HG03565 (cell line): ENCODE measurements around the gene ZFPM1.

Experiments used
- ATAC-seq: cut with Tn5 transposase; IDR thresholded peaks from one replicate; pipeline ENCODE4 v1.9.1; 2021; ENCODE audit warnings: mild to moderate bottlenecking, moderate library complexity; ENCODE audit not compliant: unreplicated experiment

Gene ZFPM1

GRCh38 chr16:88536510-88536909, 83.4 kb downstream of the ZFPM1 start:
- ATAC-seq: no peak

GRCh38 chr16:88536971-88537751, 84.1 kb downstream of the ZFPM1 start:
- no peak for ATAC-seq

GRCh38 chr16:88537859-88538258, 84.8 kb downstream of the ZFPM1 start:
- ATAC-seq: no peak

DNA sequence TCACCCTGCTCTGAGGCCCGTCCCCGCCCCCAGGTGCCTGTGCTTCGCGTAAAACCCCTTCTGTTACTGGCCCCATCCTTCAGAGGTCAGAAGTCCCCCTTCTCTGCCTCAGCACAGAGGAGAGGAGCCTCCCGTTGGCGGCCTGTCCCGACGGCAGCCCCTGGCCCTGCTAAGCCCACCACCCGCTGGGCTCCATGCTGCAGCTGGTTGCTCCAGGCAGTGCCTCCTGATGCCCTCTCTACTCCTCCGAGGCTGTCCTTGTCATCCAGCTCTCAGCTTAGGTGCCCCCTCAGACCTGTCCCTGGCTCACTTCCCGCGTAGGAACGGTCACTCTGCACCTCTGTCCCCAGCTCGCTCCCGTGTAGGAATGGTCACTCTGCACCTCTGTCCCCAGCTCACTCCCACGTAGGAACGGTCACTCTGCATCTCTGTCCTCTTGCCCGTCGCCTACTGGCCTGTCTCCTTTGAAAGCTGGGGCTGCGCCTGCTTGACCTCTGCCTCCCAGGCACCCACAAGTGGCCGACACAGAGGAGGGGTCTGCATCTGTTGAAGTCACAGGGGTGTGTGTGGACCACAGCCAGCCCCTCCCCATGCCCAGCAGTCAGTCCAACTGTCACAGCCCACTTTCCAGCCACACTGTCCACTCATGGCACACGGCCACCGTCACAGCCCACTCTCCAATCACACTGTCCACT, 85.4 kb downstream of the ZFPM1 start:
- no peak for ATAC-seq

DNA sequence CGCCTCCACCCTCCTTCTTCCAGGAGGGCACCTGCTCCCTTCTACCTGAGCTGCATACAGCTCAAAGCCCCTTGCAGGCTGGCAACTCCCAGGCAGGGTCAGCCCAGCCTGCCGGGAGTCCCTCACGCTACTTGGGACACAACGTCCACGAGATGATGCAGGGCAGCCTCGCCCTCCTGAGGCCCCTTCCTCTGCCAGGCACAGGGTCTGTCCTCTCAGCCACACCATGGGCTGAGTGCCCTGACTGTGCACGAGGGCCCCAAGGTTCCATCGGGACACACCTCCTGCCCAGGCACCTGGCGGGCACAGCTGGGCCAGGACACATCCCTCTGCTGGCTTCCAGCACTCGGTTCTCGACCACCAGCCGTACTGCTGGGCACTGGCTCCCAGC, 86.2 kb downstream of the ZFPM1 start:
- ATAC-seq: no peak

DNA sequence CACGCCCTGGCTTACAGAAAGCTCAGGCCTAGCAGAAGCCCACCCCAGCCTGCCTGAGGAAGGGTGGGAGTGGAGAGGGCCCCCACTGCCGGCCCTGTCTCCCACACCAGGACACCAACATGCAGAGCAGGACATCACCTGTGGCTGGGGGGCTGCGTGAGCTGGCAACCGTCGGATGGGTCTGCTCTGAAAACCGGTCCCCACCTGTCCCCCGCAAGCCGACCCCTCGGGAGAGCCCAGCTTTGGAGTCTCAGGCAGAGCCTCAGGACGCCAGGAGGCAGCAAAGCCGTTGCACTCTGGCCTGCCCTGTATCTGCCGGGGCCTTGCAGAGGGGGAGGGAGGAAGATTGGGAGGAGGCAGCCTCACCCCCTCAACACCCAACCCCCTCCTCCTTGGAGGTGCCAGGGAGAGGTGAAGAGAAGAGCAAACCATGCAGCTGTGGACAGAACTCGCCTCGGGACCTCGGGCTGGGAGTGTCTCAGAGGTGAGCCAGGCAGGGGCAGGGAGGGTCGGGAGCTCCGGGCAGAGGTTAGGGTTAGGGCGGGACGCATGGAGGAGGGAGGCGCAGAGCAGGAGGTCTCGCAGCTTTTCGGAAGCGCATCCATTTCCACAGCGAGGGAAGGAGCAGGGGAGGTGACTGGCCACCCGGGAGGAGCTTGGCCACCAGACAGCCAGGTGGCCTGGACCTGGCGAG, 86.7 kb downstream of the ZFPM1 start:
- no peak for ATAC-seq

DNA sequence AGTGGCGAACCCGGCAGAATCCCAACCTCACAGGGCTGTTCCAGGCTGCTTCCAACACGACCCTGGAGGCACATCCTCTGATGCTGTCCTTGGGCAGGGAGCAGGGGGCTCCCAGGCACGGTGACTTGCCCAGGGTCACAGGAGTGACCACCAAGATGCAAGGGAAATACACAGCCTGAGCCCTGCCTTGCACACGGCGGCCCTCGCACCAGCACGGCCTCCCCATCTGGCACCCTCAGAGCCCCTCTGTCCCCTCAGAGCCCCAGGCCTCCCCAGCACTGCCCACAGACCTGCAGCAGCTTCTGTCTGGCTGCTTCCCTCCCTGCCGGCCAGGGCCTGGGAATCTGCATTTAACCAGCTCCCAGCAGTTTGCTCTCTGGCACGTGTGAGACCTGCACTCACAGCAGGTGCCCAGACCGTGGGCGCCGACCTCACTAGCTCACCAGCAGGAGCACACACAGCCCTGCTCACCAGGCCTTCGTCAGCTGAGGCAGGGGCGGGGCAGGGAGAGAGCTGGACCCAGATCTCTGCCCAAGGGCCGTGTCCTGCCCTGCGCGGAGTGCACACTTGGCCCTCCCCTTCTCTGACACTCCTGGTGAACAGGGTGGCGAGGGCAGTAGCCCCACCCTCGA, 87.4 kb downstream of the ZFPM1 start:
- no peak for ATAC-seq

- no peak for ATAC-seq
Observed at GRCh38 chr16:88541831-88542616, 88.9 kb downstream of the ZFPM1 start.

- no peak for ATAC-seq
Observed at GRCh38 chr16:88543230-88543813, 90.2 kb downstream of the ZFPM1 start.

GRCh38 chr16:88545781-88546180, 92.7 kb downstream of the ZFPM1 start:
- ATAC-seq: no peak

GRCh38 chr16:88548131-88548874, 95.2 kb downstream of the ZFPM1 start:
- ATAC-seq: no peak

- no peak for ATAC-seq
Observed at GRCh38 chr16:88548985-88549384, 95.9 kb downstream of the ZFPM1 start.

GRCh38 chr16:88549671-88550245, 96.7 kb downstream of the ZFPM1 start:
- ATAC-seq: no peak

GRCh38 chr16:88550246-88550661, 97.2 kb downstream of the ZFPM1 start:
- ATAC-seq: no peak

DNA sequence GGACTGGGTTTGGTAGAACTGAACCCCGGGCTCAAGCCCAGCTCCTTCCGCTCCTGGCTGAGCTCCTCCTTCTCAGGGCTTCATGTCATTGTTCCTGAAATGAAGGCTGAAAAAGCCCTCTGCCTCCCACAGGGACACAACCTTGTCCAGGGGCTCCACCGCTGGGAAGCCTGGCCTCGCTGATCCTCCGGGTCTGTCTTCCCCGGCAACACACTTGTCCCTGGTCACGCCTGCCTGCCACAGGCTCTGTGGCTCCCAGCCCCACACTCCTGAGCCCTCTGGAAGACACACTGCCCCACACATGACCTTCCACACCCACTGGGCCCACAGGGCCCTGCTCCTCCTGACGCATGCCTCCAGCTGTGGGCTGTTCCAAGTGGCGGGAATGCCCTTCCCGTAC, 99.1 kb downstream of the ZFPM1 start:
- no peak for ATAC-seq

DNA sequence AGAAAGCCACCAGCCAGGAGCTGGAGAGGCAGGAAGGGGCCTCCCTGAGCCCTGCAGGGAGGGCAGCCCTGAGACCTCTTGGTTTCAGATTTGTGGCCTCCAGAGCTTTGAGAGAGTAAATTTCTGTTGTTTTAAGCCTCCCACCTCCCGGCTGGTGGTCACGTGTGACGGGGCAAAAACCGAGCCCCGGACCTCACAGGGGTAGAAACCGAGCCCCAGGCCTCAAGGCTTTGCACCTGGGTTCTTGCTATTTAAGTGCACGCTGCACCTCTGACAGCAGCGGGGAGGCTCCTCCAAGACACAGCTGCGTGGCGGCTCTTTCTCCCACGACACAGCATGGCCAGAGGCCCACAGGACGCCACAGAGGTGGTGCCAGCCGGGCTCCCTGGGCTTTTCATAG, 99.7 kb downstream of the ZFPM1 start:
- no peak for ATAC-seq

DNA sequence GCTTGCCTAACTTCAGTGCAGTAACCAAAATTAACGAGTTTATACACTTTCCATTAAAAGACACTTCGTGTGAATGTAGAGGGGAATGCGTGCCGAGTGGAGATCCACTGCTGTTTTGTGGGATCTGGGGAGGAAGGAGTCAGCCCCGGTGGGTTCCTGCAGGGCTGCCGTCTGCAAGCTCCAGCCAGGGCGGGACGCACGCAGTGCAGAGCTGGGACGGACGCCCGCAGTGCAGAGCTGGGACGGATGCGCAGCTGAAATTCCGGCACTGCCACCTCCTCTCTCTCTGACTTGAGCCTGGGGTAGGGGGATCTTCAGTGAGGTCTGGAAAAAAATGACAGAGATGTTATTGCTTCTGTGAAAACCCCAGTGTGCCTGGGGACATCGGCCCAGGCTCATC, 100.7 kb downstream of the ZFPM1 start:
- ATAC-seq: no peak

- no peak for ATAC-seq
Observed at GRCh38 chr16:88554711-88555264, 101.7 kb downstream of the ZFPM1 start.
